Stimulated activated CD8-positive, alpha-beta memory T cell treated with anti-CD3 and anti-CD28 coated beads, Interleukin-15, amount 100 ng/mL, for 4 hours (primary cell): ENCODE measurements around the gene HCFC1R1.

ENCODE experiments used
- DNase-seq, 2 donors: peaks; one replicate each; pipeline ENCODE4 v3.0.0-alpha.2; 2020; ENCODE audit warnings: low read depth in 2 of 2

HCFC1R1 gene

DNA sequence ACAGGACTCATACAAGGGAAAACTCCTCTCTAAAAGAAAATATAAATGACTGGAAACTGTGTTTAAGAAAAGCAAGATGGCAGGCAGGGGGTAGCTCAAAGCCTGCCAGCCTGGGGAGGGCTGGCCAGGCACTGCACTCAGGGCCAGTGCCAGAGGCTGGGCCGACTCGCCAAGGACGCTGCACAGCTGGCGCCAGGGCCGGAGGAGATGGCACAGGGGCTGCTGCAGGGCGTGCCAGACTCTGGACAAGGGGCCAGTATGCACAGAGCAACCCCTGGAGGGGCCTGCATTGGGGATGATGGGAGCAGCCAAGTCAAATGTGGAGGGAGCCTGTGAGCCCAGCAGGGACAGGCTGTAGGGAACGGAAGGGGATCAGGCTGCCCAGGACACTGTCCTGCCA lies 47.5 kb downstream of the HCFC1R1 start:
- DNase-seq: no peak

DNA sequence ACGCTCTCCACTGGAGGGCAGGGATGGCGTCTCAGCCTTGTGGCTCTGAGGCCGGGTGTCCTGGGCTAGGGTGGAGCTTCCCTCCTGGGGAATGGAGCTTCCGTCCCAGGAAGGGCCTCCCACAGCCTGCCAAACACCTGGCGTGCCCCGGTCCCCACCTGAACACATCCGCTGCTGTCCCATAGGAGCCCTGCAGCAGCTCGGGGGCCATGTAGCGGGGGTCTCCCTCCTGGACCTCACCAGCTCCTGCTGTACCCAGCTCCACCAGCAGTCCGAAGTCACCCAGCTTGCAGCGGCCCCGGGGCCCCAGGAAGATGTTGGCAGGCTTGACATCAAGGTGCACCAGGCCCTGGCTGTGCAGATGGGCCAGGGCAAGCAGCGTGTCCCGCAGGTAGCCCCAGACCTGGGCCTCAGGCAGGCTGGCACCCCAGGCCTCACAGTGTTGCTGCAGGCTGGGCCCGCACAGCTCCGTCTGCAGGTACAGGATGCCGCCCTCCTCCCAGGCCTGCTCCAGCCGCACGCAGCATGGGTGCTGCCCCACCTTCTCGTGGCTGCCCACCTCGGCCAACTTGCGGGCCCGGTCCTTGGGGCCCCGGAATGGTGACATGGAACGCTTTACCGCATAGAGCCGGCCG lies 48.5 kb downstream of the HCFC1R1 start:
- DNase-seq: no peak

DNA sequence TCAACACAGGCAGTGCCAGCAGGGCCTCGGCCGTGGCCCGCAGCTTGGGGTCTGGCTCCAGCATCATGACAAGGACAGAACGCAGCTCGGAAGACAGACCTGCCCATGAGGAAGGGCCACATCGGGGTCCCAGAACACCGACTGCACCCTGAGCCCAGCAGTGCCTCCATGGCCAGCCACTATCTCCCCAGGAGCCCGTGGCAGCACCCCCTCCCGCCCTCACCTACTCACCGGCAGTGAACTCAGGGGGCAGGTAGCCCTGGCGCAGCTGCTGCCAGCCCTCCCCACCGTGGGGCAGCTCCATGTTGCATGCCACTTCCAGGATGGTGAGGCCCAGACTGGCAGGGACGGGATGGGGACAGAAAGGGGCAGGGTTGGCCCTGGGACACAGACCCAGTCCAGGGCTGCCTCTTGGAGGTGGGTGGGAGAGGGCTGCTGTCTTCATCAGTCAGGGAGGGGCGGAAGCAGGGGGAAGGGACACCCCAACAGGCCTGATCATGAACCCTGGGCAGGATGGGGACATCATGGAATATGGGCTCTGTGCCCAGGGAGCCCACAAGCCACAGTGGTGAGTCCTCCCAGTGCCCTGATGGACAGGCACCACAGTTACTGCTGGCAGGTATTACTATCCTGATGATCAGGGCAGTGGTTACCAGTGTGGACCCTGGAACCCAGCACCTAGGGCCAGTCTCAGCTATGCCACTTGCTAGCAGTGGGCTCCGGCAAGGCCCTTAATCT lies 49.3 kb downstream of the HCFC1R1 start:
- no peak for DNase-seq

DNA sequence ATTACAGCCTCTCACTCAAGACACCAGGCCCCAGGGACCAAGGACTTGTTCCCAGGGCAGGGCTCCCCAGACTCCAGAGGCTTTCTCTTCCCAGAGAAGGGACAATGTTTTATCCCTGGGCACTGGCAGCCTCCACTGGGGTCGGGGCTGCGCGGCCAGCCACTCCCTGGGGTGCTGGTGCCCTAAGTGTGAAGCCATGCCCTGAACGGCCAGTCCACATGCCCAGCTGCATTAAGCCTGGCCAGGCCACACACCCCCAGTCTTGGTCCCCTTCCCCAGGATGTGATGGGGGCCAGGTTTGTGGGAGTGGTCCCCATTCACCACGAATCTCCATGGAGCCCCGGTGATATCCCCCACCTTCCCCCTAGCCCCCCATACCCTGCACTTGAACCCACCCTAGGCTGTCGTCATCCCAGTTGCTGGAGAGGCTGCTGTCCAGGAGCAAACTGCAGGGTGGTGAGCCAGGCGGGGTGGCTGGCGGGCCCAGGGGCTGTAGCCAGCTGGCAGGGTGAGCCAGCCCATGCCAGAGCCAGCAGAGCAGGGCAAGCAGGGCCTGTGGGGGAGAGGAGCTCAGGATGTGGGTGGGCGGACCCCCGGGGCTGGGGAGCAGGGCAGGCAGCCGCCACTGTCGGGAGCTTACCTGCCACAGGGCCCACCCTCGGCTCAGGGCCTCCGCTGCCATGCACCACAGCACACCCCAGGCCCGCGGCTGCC lies 50.0 kb downstream of the HCFC1R1 start:
- DNase-seq: no peak

DNA sequence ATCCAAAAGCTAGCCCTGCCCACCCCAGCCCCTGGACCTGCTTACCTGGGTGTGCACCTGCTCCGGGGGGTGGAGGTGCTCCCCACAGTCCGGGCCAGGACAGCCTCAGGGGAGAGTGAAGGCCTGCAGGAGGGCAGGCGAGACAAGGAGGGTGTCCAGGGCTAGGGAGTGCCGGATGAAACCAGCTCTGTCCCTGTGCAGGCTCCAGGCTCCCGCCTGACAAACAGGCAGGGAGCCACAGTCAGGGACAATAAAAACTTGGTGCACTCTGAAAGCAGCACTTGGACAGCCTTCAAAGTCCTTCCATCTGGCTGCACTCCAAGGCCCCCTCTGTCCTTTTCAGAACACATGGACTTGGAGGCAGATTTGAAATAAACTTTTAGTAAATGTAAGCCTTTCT lies 50.6 kb downstream of the HCFC1R1 start:
- DNase-seq: no peak
